Suprapubic skin (tissue), 4 donors: ENCODE measurements around the gene FMO1. TPM values are rescaled to one million over a fixed set of nuclear protein-coding genes. Genes with fewer than 3 reads are reported as not detected.

Source experiments
- DNase-seq, 2 donors: peaks; one replicate each; pipeline ENCODE4 v3.0.0-alpha.2; 2019; ENCODE audit warnings: low spot score in 2 of 2
- H3K27ac ChIP-seq: fragments of 200-600 bp; sonication (generic); one replicate; pipeline ENCODE4 v1.5.1; 2019
- H3K27me3 ChIP-seq: fragments of 200-600 bp; sonication (generic); one replicate; pipeline ENCODE4 v1.5.1; 2019
- H3K36me3 ChIP-seq: fragments of 200-600 bp; sonication (generic); one replicate; pipeline ENCODE4 v1.5.1; 2019
- H3K4me1 ChIP-seq: fragments of 200-600 bp; sonication (generic); one replicate; pipeline ENCODE4 v1.5.1; 2019
- H3K4me3 ChIP-seq: fragments of 200-600 bp; sonication (generic); one replicate; pipeline ENCODE4 v1.5.1; 2019; ENCODE audit warnings: mild to moderate bottlenecking
- H3K9me3 ChIP-seq: fragments of 200-600 bp; sonication (generic); one replicate; pipeline ENCODE4 v1.5.1; 2019
- CTCF ChIP-seq, 2 donors: fragments of 200-600 bp in 1 of 2; fragments of 450-650 bp in 1 of 2; sonication (generic) in 1 of 2; IDR thresholded peaks; one replicate each; pipeline ENCODE4 v1.5.1; 2016 to 2019; ENCODE audit warnings: antibody characterized with exemption in 2 of 2, mild to moderate bottlenecking in 1 of 2, moderate library complexity in 1 of 2
- EP300 ChIP-seq: sonication (generic); formaldehyde crosslinking; IDR thresholded peaks from one replicate; pipeline ENCODE4 v1.6.1; 2017; ENCODE audit warnings: antibody characterized with exemption
- POLR2A ChIP-seq, 2 donors: fragments of 450-650 bp; IDR thresholded peaks; one replicate each; pipeline ENCODE4 v1.6.1; 2017; ENCODE audit warnings: antibody characterized with exemption in 2 of 2, mild to moderate bottlenecking in 2 of 2, moderate library complexity in 2 of 2
- POLR2AphosphoS5 ChIP-seq, 3 donors: sonication (generic); formaldehyde crosslinking; IDR thresholded peaks; one replicate each; pipeline ENCODE4 v1.6.1; 2017; ENCODE audit warnings: antibody characterized with exemption in 3 of 3
- WGBS: methylation state at CpG from one replicate; pipeline ENCODE4 v1.1.5; 2018; 5-methylcytosine and 5-hydroxymethylcytosine counted together
- total RNA-seq, 4 donors: library from RNA; depleted of rRNA; stranded (reverse); fragments of >200 nt; gene quantifications; one replicate each; pipeline ENCODE4 v1.1.0, GENCODE V29; 2016

Gene FMO1
- 10 to 100 TPM in 3 of 4 donors, 1 to 10 TPM in 1; 3.1 to 15.5 (median 14.4) TPM for total RNA-seq

- TF ChIP-seq POLR2A (IDR thresholded peaks at IDR 0.05): no peak
- no peak for TF ChIP-seq EP300
- no peak for TF ChIP-seq POLR2AphosphoS5 (IDR thresholded peaks at IDR 0.05)
- no peak for TF ChIP-seq CTCF (IDR thresholded peaks at IDR 0.05)
- peaks cover 6% of the 10 kb centered on the region for H3K27me3 ChIP-seq
- no peak within 1 kb of the TSS for H3K27ac ChIP-seq
- peaks cover 15% of the 10 kb centered on the region for H3K4me1 ChIP-seq
- no peak for DNase-seq
- no peaks in the 10 kb centered on the region for H3K9me3 ChIP-seq
- no peaks in the 10 kb centered on the region for H3K36me3 ChIP-seq
- H3K4me3 ChIP-seq: no peak within 1 kb of the TSS
- WGBS: 75% methylated on average over 4 of the region's 4 CpGs
Observed at GRCh38 chr1:171248302-171248701, at the start of gene FMO1. Gene FMO1, plus strand, starts transcription at chr1:171248494. Its CDS starts 9,594 bp downstream, at chr1:171258088.

DNA sequence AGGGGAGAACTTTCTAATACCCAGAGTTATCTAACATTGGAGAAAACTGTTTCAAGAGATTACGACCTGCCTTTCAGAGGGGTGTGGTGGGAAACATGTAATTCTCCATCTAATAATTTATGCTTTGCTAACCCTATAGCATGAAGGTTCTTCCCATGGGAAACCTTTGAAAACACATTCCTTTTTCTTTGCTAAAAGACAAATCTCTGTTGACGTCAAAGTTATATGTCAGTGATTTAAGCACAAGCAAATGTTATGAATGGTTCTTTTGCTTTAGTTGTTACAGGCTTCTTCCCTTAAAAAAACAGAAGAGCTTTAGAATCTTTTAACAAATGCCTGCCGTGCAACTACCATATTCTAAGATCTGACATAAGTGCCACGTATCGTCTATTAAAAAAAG lies 44.0 kb upstream of the FMO1 start:
- TF ChIP-seq EP300 (no peak), POLR2A (IDR thresholded peaks at IDR 0.05) (no peak), CTCF (IDR thresholded peaks at IDR 0.05) (no peak), POLR2AphosphoS5 (IDR thresholded peaks at IDR 0.05) (no peak)
- DNase-seq: no peak
- Histone ChIP-seq H3K4me3 (no peak overlapping the region), H3K27me3 (no peaks in the 10 kb centered on the region), H3K4me1 (no peaks in the 10 kb centered on the region), H3K27ac (no peak overlapping the region), H3K9me3 (no peaks in the 10 kb centered on the region), H3K36me3 (no peaks in the 10 kb centered on the region)
- WGBS: 95% methylated on average over 5 of the region's 5 CpGs

GRCh38 chr1:171206204-171206977 lies 41.9 kb upstream of the FMO1 start:
- no peak for DNase-seq
- Histone ChIP-seq H3K27me3 (no peaks in the 10 kb centered on the region), H3K27ac (no peak overlapping the region), H3K36me3 (no peaks in the 10 kb centered on the region), H3K4me3 (no peak overlapping the region), H3K4me1 (peaks cover 7% of the 10 kb centered on the region), H3K9me3 (no peaks in the 10 kb centered on the region)
- no peak for TF ChIP-seq POLR2A (IDR thresholded peaks at IDR 0.05)
- TF ChIP-seq EP300: no peak
- TF ChIP-seq CTCF (IDR thresholded peaks at IDR 0.05): no peak
- no peak for TF ChIP-seq POLR2AphosphoS5 (IDR thresholded peaks at IDR 0.05)
- WGBS: 72% methylated on average over 3 of the region's 3 CpGs

GRCh38 chr1:171206978-171207355 lies 41.3 kb upstream of the FMO1 start:
- TF ChIP-seq EP300 (no peak), CTCF (IDR thresholded peaks at IDR 0.05) (no peak), POLR2A (IDR thresholded peaks at IDR 0.05) (no peak), POLR2AphosphoS5 (IDR thresholded peaks at IDR 0.05) (no peak)
- 88% methylated on average over 1 of the region's 1 CpG for WGBS
- H3K27ac ChIP-seq: no peak overlapping the region
- peaks cover 7% of the 10 kb centered on the region for H3K4me1 ChIP-seq
- H3K27me3 ChIP-seq: no peaks in the 10 kb centered on the region
- no peaks in the 10 kb centered on the region for H3K36me3 ChIP-seq
- no peak overlapping the region for H3K4me3 ChIP-seq
- DNase-seq: no peak
- no peaks in the 10 kb centered on the region for H3K9me3 ChIP-seq

GRCh38 chr1:171207377-171207776 lies 40.9 kb upstream of the FMO1 start:
- peaks cover 7% of the 10 kb centered on the region for H3K4me1 ChIP-seq
- H3K4me3 ChIP-seq: no peak overlapping the region
- no peak for TF ChIP-seq POLR2AphosphoS5 (IDR thresholded peaks at IDR 0.05)
- TF ChIP-seq CTCF (IDR thresholded peaks at IDR 0.05): no peak
- TF ChIP-seq EP300: no peak
- no peak for TF ChIP-seq POLR2A (IDR thresholded peaks at IDR 0.05)
- H3K9me3 ChIP-seq: no peaks in the 10 kb centered on the region
- no peaks in the 10 kb centered on the region for H3K36me3 ChIP-seq
- no peaks in the 10 kb centered on the region for H3K27me3 ChIP-seq
- no peak overlapping the region for H3K27ac ChIP-seq
- WGBS: 80% methylated on average over 2 of the region's 2 CpGs
- DNase-seq: no peak
